ENCODE data around the gene NCF1.
"Not testable (repeated sequence)": the region's sequence is repeated elsewhere in the genome, so short reads cannot be mapped to it uniquely, and the experiment has no call there.

The NCF1 gene

GRCh38 chr7:74788369-74789150, 14.7 kb downstream of the NCF1 start:
- not testable (repeated sequence) for H3K9me3 ChIP-seq (ENCODE audit: control insufficient read depth in 5 of 5, low read length in 5 of 5); H3K4me3 ChIP-seq (ENCODE audit: low read depth in 1 of 5, low read length in 5 of 5); H3K4me1 ChIP-seq (ENCODE audit: control insufficient read depth in 5 of 5, insufficient read depth in 5 of 5, low read length in 5 of 5); H3K9ac ChIP-seq (ENCODE audit: low read length in 5 of 5); H3K27ac ChIP-seq (ENCODE audit: low read depth, low read length); H3K36me3 ChIP-seq (ENCODE audit: control insufficient read depth in 5 of 5, insufficient read depth in 5 of 5, low read length in 5 of 5); H3K27me3 ChIP-seq (ENCODE audit: control insufficient read depth in 5 of 5, insufficient read depth in 4 of 5, low read length in 5 of 5)

GRCh38 chr7:74789200-74789736, 15.5 kb downstream of the NCF1 start:
- not testable (repeated sequence) for H3K27me3 ChIP-seq (ENCODE audit: control insufficient read depth in 5 of 5, insufficient read depth in 4 of 5, low read length in 5 of 5); H3K4me3 ChIP-seq (ENCODE audit: low read depth in 1 of 5, low read length in 5 of 5); H3K9ac ChIP-seq (ENCODE audit: low read length in 5 of 5)

GRCh38 chr7:74797848-74798622, 24.2 kb downstream of the NCF1 start:
- H3K4me1 ChIP-seq (ENCODE audit: control insufficient read depth in 5 of 5, insufficient read depth in 5 of 5, low read length in 5 of 5); H3K27ac ChIP-seq (ENCODE audit: low read depth, low read length); H3K9ac ChIP-seq (ENCODE audit: low read length in 5 of 5); H3K27me3 ChIP-seq (ENCODE audit: control insufficient read depth in 5 of 5, insufficient read depth in 4 of 5, low read length in 5 of 5); H3K36me3 ChIP-seq (ENCODE audit: control insufficient read depth in 5 of 5, insufficient read depth in 5 of 5, low read length in 5 of 5); H3K9me3 ChIP-seq (ENCODE audit: control insufficient read depth in 5 of 5, low read length in 5 of 5); H3K4me3 ChIP-seq (ENCODE audit: low read depth in 1 of 5, low read length in 5 of 5): not testable (repeated sequence)

More at GRCh38 chr7:74789200-74789736, 15.5 kb downstream of the NCF1 start:
- H3K9me3 ChIP-seq (ENCODE audit: control insufficient read depth in 5 of 5, low read length in 5 of 5); H3K27ac ChIP-seq (ENCODE audit: low read depth, low read length); H3K4me1 ChIP-seq (ENCODE audit: control insufficient read depth in 5 of 5, insufficient read depth in 5 of 5, low read length in 5 of 5); H3K36me3 ChIP-seq (ENCODE audit: control insufficient read depth in 5 of 5, insufficient read depth in 5 of 5, low read length in 5 of 5): not testable (repeated sequence)

GRCh38 chr7:74798644-74799043, 24.8 kb downstream of the NCF1 start:
- H3K4me3 ChIP-seq (ENCODE audit: low read depth in 1 of 5, low read length in 5 of 5); H3K9me3 ChIP-seq (ENCODE audit: control insufficient read depth in 5 of 5, low read length in 5 of 5); H3K27ac ChIP-seq (ENCODE audit: low read depth, low read length): not testable (repeated sequence)

GRCh38 chr7:74815882-74816281, 42.1 kb downstream of the NCF1 start:
- H3K27ac ChIP-seq (ENCODE audit: low read depth, low read length); H3K9ac ChIP-seq (ENCODE audit: low read length in 5 of 5); H3K4me3 ChIP-seq (ENCODE audit: low read depth in 1 of 5, low read length in 5 of 5); H3K4me1 ChIP-seq (ENCODE audit: control insufficient read depth in 5 of 5, insufficient read depth in 5 of 5, low read length in 5 of 5); H3K36me3 ChIP-seq (ENCODE audit: control insufficient read depth in 5 of 5, insufficient read depth in 5 of 5, low read length in 5 of 5); H3K9me3 ChIP-seq (ENCODE audit: control insufficient read depth in 5 of 5, low read length in 5 of 5); H3K27me3 ChIP-seq (ENCODE audit: control insufficient read depth in 5 of 5, insufficient read depth in 4 of 5, low read length in 5 of 5): not testable (repeated sequence)

More at GRCh38 chr7:74798644-74799043, 24.8 kb downstream of the NCF1 start:
- H3K36me3 ChIP-seq (ENCODE audit: control insufficient read depth in 5 of 5, insufficient read depth in 5 of 5, low read length in 5 of 5); H3K4me1 ChIP-seq (ENCODE audit: control insufficient read depth in 5 of 5, insufficient read depth in 5 of 5, low read length in 5 of 5); H3K9ac ChIP-seq (ENCODE audit: low read length in 5 of 5); H3K27me3 ChIP-seq (ENCODE audit: control insufficient read depth in 5 of 5, insufficient read depth in 4 of 5, low read length in 5 of 5): not testable (repeated sequence)

GRCh38 chr7:74820146-74820805, 46.5 kb downstream of the NCF1 start:
- not testable (repeated sequence) for H3K4me3 ChIP-seq (ENCODE audit: low read depth in 1 of 5, low read length in 5 of 5); H3K9ac ChIP-seq (ENCODE audit: low read length in 5 of 5); H3K27ac ChIP-seq (ENCODE audit: low read depth, low read length); H3K36me3 ChIP-seq (ENCODE audit: control insufficient read depth in 5 of 5, insufficient read depth in 5 of 5, low read length in 5 of 5); H3K27me3 ChIP-seq (ENCODE audit: control insufficient read depth in 5 of 5, insufficient read depth in 4 of 5, low read length in 5 of 5); H3K4me1 ChIP-seq (ENCODE audit: control insufficient read depth in 5 of 5, insufficient read depth in 5 of 5, low read length in 5 of 5); H3K9me3 ChIP-seq (ENCODE audit: control insufficient read depth in 5 of 5, low read length in 5 of 5)

- H3K27me3 ChIP-seq (ENCODE audit: control insufficient read depth in 5 of 5, insufficient read depth in 4 of 5, low read length in 5 of 5); H3K4me3 ChIP-seq (ENCODE audit: low read depth in 1 of 5, low read length in 5 of 5); H3K4me1 ChIP-seq (ENCODE audit: control insufficient read depth in 5 of 5, insufficient read depth in 5 of 5, low read length in 5 of 5); H3K9me3 ChIP-seq (ENCODE audit: control insufficient read depth in 5 of 5, low read length in 5 of 5); H3K36me3 ChIP-seq (ENCODE audit: control insufficient read depth in 5 of 5, insufficient read depth in 5 of 5, low read length in 5 of 5); H3K9ac ChIP-seq (ENCODE audit: low read length in 5 of 5); H3K27ac ChIP-seq (ENCODE audit: low read depth, low read length): not testable (repeated sequence)
Measured at GRCh38 chr7:74821259-74821658, 47.4 kb downstream of the NCF1 start.

GRCh38 chr7:74829959-74830358, 56.1 kb downstream of the NCF1 start:
- H3K27ac ChIP-seq (ENCODE audit: low read depth, low read length); H3K27me3 ChIP-seq (ENCODE audit: control insufficient read depth in 5 of 5, insufficient read depth in 4 of 5, low read length in 5 of 5); H3K4me3 ChIP-seq (ENCODE audit: low read depth in 1 of 5, low read length in 5 of 5); H3K9me3 ChIP-seq (ENCODE audit: control insufficient read depth in 5 of 5, low read length in 5 of 5); H3K36me3 ChIP-seq (ENCODE audit: control insufficient read depth in 5 of 5, insufficient read depth in 5 of 5, low read length in 5 of 5); H3K9ac ChIP-seq (ENCODE audit: low read length in 5 of 5); H3K4me1 ChIP-seq (ENCODE audit: control insufficient read depth in 5 of 5, insufficient read depth in 5 of 5, low read length in 5 of 5): not testable (repeated sequence)

GRCh38 chr7:74830411-74830810, 56.6 kb downstream of the NCF1 start:
- H3K36me3 ChIP-seq (ENCODE audit: control insufficient read depth in 5 of 5, insufficient read depth in 5 of 5, low read length in 5 of 5); H3K9me3 ChIP-seq (ENCODE audit: control insufficient read depth in 5 of 5, low read length in 5 of 5); H3K27me3 ChIP-seq (ENCODE audit: control insufficient read depth in 5 of 5, insufficient read depth in 4 of 5, low read length in 5 of 5); H3K4me3 ChIP-seq (ENCODE audit: low read depth in 1 of 5, low read length in 5 of 5); H3K9ac ChIP-seq (ENCODE audit: low read length in 5 of 5); H3K27ac ChIP-seq (ENCODE audit: low read depth, low read length); H3K4me1 ChIP-seq (ENCODE audit: control insufficient read depth in 5 of 5, insufficient read depth in 5 of 5, low read length in 5 of 5): not testable (repeated sequence)

All from subcutaneous abdominal adipose tissue (tissue), 5 donors.